WI38 (cell line): ENCODE data around the gene PPM1F.
"Not testable (repeated sequence)": the region's sequence is repeated elsewhere in the genome, so short reads cannot be mapped to it uniquely, and the experiment has no call there.

Experiments
- H3K4me3 ChIP-seq: 2 replicates; pipeline ENCODE4 v1.5.1; 2011; ENCODE audit warnings: low read depth, mild to moderate bottlenecking, control low read depth, low read length
- TF ChIP-seq, protein P1 (sequence below): IDR thresholded peaks from 2 replicates; pipeline ENCODE4 v1.5.1; 2012; ENCODE audit warnings: low read depth, mild to moderate bottlenecking, control low read depth, low read length

Gene PPM1F

DNA sequence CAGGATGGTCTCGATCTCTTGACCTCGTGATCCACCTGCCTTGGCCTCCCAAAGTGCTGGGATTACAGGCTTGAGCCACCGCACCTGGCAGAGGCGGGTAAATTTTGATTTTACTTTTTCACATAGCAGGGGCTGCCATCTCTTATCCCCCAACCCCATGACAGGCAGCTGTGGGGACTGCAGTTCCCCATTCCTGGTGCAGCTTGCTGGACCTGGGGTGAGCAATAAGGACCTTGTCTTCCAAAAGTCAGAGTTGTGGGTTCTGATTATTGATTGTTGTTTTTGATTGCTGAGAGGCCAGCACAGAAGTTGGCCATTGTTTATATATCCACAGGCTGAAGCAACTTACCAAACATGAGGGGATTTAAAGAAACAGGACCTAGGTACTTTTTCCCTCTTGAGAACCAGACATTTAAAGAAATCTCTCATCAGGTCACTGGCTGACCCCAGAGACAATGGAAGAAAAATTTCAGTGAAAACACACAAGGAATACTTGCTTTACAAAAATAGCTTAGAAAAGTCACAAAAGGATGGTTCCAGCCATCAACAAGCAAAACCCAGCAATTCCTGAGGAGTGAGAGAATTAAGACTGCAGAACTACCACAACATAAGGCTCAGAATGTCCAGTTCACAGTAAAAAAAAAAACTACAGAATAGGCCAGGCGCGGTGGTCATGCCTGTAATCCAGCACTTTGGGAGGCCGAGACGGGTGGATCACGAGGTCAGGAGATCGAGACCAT lies 63.2 kb downstream of the PPM1F start:
- TF ChIP-seq, protein P1, sequence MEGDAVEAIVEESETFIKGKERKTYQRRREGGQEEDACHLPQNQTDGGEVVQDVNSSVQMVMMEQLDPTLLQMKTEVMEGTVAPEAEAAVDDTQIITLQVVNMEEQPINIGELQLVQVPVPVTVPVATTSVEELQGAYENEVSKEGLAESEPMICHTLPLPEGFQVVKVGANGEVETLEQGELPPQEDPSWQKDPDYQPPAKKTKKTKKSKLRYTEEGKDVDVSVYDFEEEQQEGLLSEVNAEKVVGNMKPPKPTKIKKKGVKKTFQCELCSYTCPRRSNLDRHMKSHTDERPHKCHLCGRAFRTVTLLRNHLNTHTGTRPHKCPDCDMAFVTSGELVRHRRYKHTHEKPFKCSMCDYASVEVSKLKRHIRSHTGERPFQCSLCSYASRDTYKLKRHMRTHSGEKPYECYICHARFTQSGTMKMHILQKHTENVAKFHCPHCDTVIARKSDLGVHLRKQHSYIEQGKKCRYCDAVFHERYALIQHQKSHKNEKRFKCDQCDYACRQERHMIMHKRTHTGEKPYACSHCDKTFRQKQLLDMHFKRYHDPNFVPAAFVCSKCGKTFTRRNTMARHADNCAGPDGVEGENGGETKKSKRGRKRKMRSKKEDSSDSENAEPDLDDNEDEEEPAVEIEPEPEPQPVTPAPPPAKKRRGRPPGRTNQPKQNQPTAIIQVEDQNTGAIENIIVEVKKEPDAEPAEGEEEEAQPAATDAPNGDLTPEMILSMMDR, result no peak
- no peak overlapping the region for H3K4me3 ChIP-seq

DNA sequence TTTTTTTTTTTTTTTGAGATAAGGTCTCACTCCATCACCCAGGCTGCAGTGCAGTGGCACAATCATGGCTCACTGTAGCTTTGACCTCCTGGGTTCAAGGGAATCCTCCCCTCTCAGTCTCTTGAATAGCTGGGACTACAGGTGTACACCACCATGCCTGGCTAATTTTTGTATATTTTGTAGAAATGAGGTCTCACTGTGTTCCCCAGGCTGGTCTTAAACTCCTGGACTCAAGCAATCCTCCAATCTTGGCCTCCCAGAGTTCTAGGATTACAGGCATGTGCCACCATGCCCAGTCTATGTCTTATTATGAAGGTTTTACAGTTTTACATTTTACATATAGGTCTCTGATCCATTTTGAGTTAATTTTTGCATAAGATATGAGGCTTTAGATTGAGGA lies 64.8 kb downstream of the PPM1F start:
- TF ChIP-seq, protein P1, result no peak
- H3K4me3 ChIP-seq, result no peak overlapping the region

DNA sequence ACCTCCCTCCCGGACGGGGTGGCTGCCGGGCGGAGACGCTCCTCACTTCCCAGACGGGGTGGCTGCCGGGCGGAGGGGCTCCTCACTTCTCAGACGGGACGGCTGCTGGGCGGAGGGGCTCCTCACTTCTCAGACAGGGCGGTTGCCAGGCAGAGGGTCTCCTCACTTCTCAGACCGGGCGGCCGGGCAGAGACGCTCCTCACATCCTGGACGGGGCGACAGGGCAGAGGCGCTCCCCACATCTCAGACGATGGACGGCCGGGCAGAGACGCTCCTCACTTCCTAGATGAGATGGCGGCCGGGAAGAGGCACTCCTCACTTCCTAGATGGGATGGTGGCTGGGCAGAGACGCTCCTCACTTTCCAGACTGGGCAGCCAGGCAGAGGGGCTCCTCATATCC lies 68.7 kb downstream of the PPM1F start:
- not testable (repeated sequence) for H3K4me3 ChIP-seq

DNA sequence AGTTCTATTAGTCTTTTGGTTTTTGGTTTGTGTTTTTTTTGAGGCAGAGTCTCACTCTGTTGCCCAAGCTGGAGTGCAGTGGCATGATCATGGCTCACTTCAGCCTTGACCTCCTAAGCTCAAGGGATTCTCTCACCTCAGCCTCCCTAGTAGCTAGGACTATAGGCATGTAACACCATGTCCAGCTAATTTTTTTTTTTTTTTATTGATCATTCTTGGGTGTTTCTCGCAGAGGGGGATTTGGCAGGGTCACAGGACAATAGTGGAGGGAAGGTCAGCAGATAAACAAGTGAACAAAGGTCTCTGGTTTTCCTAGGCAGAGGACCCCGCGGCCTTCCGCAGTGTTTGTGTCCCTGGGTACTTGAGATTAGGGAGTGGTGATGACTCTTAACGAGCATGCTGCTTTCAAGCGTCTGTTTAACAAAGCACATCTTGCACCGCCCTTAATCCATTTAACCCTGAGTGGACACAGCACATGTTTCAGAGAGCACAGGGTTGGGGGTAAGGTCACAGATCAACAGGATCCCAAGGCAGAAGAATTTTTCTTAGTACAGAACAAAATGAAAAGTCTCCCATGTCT lies 69.8 kb downstream of the PPM1F start:
- H3K4me3 ChIP-seq, result not testable (repeated sequence)

DNA sequence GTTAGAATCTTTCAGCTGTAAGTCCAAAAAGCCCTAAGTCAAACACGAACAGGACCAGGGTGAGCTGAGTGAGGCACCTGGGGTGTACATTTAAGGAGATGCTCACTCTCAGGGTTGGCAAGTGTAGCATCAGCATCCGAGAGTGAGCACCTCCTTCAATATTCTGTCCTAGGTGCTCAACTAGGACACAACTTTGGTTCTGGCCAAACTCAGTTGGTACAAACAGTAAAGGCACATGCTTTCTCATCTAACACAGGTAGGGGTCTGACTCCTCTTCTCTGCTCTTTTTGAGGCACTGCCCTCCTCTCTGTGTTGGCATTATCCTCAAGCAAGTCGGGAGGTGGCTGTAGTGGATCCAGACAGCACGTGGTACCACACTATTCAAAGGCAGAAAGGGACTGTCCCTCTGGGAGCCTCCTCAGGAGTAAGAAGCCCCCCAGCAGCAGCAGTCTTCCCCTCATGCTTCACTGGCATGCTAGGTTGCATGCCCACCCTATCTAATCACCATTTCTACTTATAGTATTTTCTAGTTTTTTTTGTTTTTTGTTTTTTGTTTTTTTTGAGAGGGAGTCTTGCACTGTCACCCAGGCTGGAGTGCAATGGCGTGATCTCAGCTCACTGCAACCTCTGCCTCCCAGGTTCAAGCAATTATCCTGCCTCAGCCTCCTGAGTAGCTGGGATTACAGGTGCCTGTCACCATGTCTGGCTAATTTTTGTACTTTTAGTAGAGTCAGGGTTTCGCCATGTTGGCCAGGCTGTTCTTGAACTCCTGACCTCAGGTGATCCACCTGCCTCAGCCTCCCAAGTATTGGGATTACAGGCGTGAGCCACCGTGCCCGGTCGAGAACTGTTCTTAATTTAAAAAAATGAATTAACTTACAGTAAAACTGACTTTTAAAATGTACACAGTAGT lies 70.6 kb downstream of the PPM1F start:
- no peak overlapping the region for H3K4me3 ChIP-seq
- TF ChIP-seq, protein P1, result no peak

DNA sequence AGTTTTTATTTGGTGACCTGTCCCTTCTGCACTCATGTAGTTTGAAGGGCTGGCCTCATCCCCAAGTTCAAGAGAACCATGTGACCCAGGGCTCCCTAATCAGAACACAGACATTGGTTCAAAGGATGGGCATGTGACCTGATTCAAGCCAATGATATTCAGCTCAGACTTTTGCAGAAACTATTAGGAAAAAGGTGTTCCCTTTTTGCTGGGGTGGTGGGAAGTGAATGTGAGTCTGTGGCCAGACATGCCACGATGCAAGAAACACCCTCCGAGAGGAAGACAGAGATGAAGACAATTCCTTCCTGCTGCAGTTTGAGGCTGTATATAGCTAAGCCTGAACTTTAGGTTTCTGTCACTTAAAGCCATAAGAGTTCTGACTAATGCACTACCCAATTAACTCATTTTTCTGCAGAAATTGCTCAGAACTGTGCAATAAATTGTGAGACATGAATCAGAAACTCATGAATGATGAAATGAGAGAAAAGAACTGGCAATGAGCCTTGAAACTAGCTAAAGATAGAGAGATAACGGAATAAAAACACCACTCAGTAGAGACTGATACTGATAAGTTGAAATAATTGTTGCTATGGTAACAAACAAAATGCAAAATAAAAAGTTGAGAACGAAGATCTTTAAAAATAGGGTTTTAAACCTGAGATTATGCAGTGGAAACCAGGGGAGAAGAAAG lies 76.0 kb downstream of the PPM1F start:
- TF ChIP-seq, protein P1, result no peak
- no peak overlapping the region for H3K4me3 ChIP-seq

DNA sequence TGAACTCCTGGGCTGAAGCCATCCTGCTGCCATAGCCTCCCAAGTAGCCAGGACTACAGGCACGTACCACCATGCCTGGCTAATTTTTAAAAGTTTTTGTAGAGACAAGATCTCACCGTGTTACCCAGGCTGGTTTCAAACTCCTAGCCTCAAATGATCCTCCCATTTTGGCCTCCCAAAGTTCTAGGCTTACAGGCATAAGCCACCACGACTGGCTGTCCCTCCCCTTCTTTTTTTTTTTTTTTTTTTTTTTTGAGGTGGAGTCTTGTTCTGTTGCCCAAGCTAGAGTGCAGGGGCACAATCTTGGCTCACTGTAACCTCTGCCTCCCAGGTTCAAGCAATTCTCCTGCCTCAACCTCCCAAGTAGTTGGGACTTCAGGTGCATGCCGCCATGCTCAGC lies 77.7 kb downstream of the PPM1F start:
- not testable (repeated sequence) for H3K4me3 ChIP-seq

DNA sequence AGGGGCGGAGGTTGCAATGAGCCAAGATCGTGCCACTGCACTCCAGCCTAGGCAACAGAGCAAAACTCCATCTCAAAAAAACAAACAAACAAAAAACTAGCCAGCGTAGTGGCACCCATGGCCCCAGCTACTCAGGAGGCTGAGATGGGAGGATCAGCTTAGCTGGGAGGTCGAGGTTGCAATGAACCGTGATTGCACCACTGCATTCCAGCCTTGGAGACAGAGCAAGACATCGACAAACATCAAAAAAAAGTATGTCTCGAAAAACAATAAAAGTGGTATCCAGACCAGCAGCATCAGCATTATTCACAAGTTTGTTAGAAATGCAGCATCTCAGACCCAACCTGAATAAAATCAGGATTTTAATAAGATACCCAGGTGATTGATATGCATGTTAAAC lies 79.0 kb downstream of the PPM1F start:
- TF ChIP-seq, protein P1, result no peak
- H3K4me3 ChIP-seq, result no peak overlapping the region

DNA sequence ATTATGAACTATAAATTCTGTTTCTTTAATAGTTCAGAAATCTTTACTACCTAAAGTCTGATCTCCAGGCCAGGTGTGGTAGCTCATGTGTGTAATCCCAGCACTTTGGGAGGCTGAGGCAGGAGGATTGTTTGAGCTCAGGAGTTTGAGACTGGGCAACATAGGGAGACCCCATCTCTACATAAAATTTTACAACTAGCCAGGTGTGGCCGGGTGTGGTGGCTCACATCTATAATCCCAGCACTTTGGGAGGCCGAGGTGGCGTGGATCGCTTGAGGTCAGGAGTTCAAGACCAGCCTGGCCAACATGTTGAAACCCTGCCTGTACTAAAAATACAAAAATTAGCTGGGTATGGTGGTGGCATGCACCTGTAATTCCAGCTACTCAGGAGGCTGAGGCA lies 79.9 kb downstream of the PPM1F start:
- not testable (repeated sequence) for H3K4me3 ChIP-seq
